Measurements from ENCODE around the gene MFAP5.
"Not testable (repeated sequence)": the region's sequence is repeated elsewhere in the genome, so short reads cannot be mapped to it uniquely, and the experiment has no call there.

MFAP5 gene

GRCh38 chr12:8661016-8661415 is 1.6 kb downstream of the MFAP5 start:
- no peak for FAIRE-seq
- no peak for TF ChIP-seq POLR2A (IDR thresholded peaks at IDR 0.05; ENCODE audit: low read depth, low read length)

GRCh38 chr12:8658346-8658745 is 4.3 kb downstream of the MFAP5 start:
- TF ChIP-seq POLR2A (IDR thresholded peaks at IDR 0.05; ENCODE audit: low read depth, low read length): no peak
- peak; percentile 14 for DNase-seq (ENCODE audit: insufficient read length, low spot score)
- FAIRE-seq: peak; percentile 6

More at GRCh38 chr12:8661016-8661415, 1.6 kb downstream of the MFAP5 start:
- DNase-seq (ENCODE audit: insufficient read length, low spot score): no peak

GRCh38 chr12:8655421-8655820 is 7.2 kb downstream of the MFAP5 start:
- TF ChIP-seq POLR2A (IDR thresholded peaks at IDR 0.05; ENCODE audit: low read depth, low read length): no peak
- DNase-seq (ENCODE audit: insufficient read length, low spot score) (no peak), FAIRE-seq (no peak)

GRCh38 chr12:8648576-8649205 is 13.9 kb downstream of the MFAP5 start:
- no peak for TF ChIP-seq POLR2A (IDR thresholded peaks at IDR 0.05; ENCODE audit: low read depth, low read length)
- FAIRE-seq (no peak), DNase-seq (ENCODE audit: insufficient read length, low spot score) (no peak)

GRCh38 chr12:8647968-8648367 is 14.7 kb downstream of the MFAP5 start:
- DNase-seq (ENCODE audit: insufficient read length, low spot score): no peak
- TF ChIP-seq POLR2A (IDR thresholded peaks at IDR 0.05; ENCODE audit: low read depth, low read length): no peak
- no peak for FAIRE-seq

GRCh38 chr12:8644345-8645248 is 18.0 kb downstream of the MFAP5 start:
- TF ChIP-seq POLR2A (IDR thresholded peaks at IDR 0.05; ENCODE audit: low read depth, low read length): no peak
- DNase-seq (ENCODE audit: insufficient read length, low spot score) (no peak), FAIRE-seq (no peak)

- FAIRE-seq: no peak
Measured at GRCh38 chr12:8642775-8643174, 19.9 kb downstream of the MFAP5 start.

GRCh38 chr12:8639936-8640335 is 22.7 kb downstream of the MFAP5 start:
- FAIRE-seq (no peak), DNase-seq (ENCODE audit: insufficient read length, low spot score) (no peak)
- no peak for TF ChIP-seq POLR2A (IDR thresholded peaks at IDR 0.05; ENCODE audit: low read depth, low read length)

More at GRCh38 chr12:8642775-8643174, 19.9 kb downstream of the MFAP5 start:
- DNase-seq (ENCODE audit: insufficient read length, low spot score): no peak
- no peak for TF ChIP-seq POLR2A (IDR thresholded peaks at IDR 0.05; ENCODE audit: low read depth, low read length)

GRCh38 chr12:8638951-8639350 is 23.7 kb downstream of the MFAP5 start:
- FAIRE-seq (no peak), DNase-seq (ENCODE audit: insufficient read length, low spot score) (no peak)
- TF ChIP-seq POLR2A (IDR thresholded peaks at IDR 0.05; ENCODE audit: low read depth, low read length): no peak

- DNase-seq (ENCODE audit: insufficient read length, low spot score) (no peak), FAIRE-seq (no peak)
- no peak for TF ChIP-seq POLR2A (IDR thresholded peaks at IDR 0.05; ENCODE audit: low read depth, low read length)
Measured at GRCh38 chr12:8637666-8638065, 25.0 kb downstream of the MFAP5 start.

GRCh38 chr12:8637244-8637643 is 25.4 kb downstream of the MFAP5 start:
- DNase-seq (ENCODE audit: insufficient read length, low spot score): no peak
- no peak for TF ChIP-seq POLR2A (IDR thresholded peaks at IDR 0.05; ENCODE audit: low read depth, low read length)
- FAIRE-seq: no peak

GRCh38 chr12:8636581-8636980 is 26.0 kb downstream of the MFAP5 start:
- no peak for TF ChIP-seq POLR2A (IDR thresholded peaks at IDR 0.05; ENCODE audit: low read depth, low read length)
- no peak for DNase-seq (ENCODE audit: insufficient read length, low spot score)
- no peak for FAIRE-seq

GRCh38 chr12:8636007-8636346 is 26.6 kb downstream of the MFAP5 start:
- FAIRE-seq; DNase-seq (ENCODE audit: insufficient read length, low spot score): not testable (repeated sequence)

- not testable (repeated sequence) for FAIRE-seq
Measured at GRCh38 chr12:8635342-8636006, 27.2 kb downstream of the MFAP5 start.

More at GRCh38 chr12:8635342-8636006, 27.2 kb downstream of the MFAP5 start:
- DNase-seq (ENCODE audit: insufficient read length, low spot score): not testable (repeated sequence)
